Ovary (tissue), 9 donors: ENCODE data around the gene F12. TPM values are rescaled to one million over a fixed set of nuclear protein-coding genes. Genes with fewer than 3 reads are reported as not detected.

Experiments
- DNase-seq, 5 donors: peaks; one replicate each; pipeline ENCODE4 v3.0.0-alpha.2; 2019 to 2020
- H3K27ac ChIP-seq, 2 donors: fragments of 200-600 bp; one replicate each; pipeline versions ENCODE4 v1.5.1 to v1.8.0; 2019 to 2022
- H3K27me3 ChIP-seq: fragments of 200-600 bp; one replicate; pipeline ENCODE4 v1.8.0; 2022
- H3K36me3 ChIP-seq: fragments of 200-600 bp; sonication (generic); one replicate; pipeline ENCODE4 v1.5.1; 2019
- H3K4me1 ChIP-seq: one replicate; pipeline ENCODE4 v1.8.1; 2013; ENCODE audit warnings: mild to moderate bottlenecking, moderate library complexity; ENCODE audit not compliant: insufficient read depth
- H3K4me3 ChIP-seq: fragments of 200-600 bp; sonication (generic); one replicate; pipeline ENCODE4 v1.5.1; 2017
- H3K9me3 ChIP-seq, 2 donors: fragments of 200-600 bp in 1 of 2; sonication (generic) in 1 of 2; one replicate each; pipeline versions ENCODE4 v1.5.1 to v1.8.1; 2013 to 2019; ENCODE audit warnings: mild to moderate bottlenecking in 1 of 2, moderate library complexity in 1 of 2
- CTCF ChIP-seq, 3 donors: fragments of 450-650 bp in 2 of 3; fragments of 200-600 bp in 1 of 3; IDR thresholded peaks; one replicate each; pipeline versions ENCODE4 v1.5.1 to v1.8.0; 2016 to 2022; ENCODE audit warnings: antibody characterized with exemption in 3 of 3, mild to moderate bottlenecking in 1 of 3
- EP300 ChIP-seq: sonication (generic); formaldehyde crosslinking; IDR thresholded peaks from one replicate; pipeline ENCODE4 v1.6.1; 2017; ENCODE audit warnings: antibody characterized with exemption
- POLR2A ChIP-seq: fragments of 450-650 bp; IDR thresholded peaks from one replicate; pipeline ENCODE4 v1.6.1; 2017; ENCODE audit warnings: antibody characterized with exemption, mild to moderate bottlenecking, moderate library complexity
- WGBS, 3 donors: extraction: QIAGEN DNeasy Blood & Tissue Kit in 1 of 3; methylation state at CpG; one replicate each; pipeline versions ENCODE4 v1.1.5 to v1.1.7; 2013 to 2017; 5-methylcytosine and 5-hydroxymethylcytosine counted together
- intact Hi-C, 4 donors: fragments of 100-400 bp; cut with DNase I; formaldehyde crosslinking; loops; one replicate each; pipeline versions ENCODE4 v1.11.0 to v1.15.1; 2022 to 2023
- polyA plus RNA-seq, 2 donors: library from polyadenylated mRNA; stranded (reverse); fragments of 200-250 nt in 1 of 2; fragments of 350-450 nt in 1 of 2; fragmentation: Illumina TruSeq in 1 of 2; extraction: RNeasy Lipid Tissue Mini Kit (QIAGEN cat#74804) in 1 of 2; gene quantifications; one replicate each; pipeline ENCODE4 v1.2.3, GENCODE V29; 2013 to 2014
- total RNA-seq, 7 donors: library from RNA; depleted of rRNA in 2 of 7; stranded (reverse); fragments of >200 nt in 2 of 7; fragmentation: NEBNext Ultra II Directional in 3 of 7; extraction: Animal tissue kit (Norgen Biotek cat#: 25700) in 3 of 7; gene quantifications; one replicate each; pipeline versions ENCODE4 v1.1.0 to v1.2.4, GENCODE V29; 2016 to 2023
- donor health status: DM: no; HTN: no; CAD: no; lungs with moderate emphysema.
- donor health status: DM: no; HTN: no; CAD: no.
- donor health status: Bipolar disorder and iron deficiency.
- donor health status: DM: yes; HTN: yes; CAD: no.
- donor health status: DM: no; HTN: no; CAD: no.
- donor health status: DM: yes; HTN: yes; CAD: no.

Gene F12
- total and polyA plus RNA-seq, 9 donors = 0.28 to 1.7 TPM; not detected in 7

DNA sequence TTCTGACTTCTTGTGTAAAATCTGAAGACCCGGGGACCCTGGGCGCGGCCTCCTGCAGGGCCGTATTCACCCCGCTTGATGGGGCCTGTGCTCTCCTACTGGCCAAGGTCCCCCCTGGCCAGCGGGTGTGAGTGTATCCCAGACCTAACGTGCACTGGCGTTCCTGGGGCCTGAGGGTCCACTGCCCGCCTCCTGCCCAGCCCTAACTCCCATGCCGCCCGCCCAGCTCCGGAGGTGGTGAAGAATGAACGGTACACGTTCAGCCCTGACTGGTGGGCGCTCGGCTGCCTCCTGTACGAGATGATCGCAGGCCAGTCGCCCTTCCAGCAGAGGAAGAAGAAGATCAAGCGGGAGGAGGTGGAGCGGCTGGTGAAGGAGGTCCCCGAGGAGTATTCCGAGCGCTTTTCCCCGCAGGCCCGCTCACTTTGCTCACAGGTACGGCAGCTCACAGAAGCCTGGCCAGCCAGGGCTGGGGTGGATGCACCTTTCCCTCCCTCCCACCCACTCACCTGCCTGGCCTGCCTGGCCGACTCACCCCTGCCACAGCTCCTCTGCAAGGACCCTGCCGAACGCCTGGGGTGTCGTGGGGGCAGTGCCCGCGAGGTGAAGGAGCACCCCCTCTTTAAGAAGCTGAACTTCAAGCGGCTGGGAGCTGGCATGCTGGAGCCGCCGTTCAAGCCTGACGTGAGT is 26.6 kb upstream of the F12 start:
- no peaks in the 10 kb centered on the region for H3K9me3 ChIP-seq
- intact Hi-C loops = no loop called here
- H3K36me3 ChIP-seq = no peaks in the 10 kb centered on the region
- H3K4me3 ChIP-seq = no peak overlapping the region
- no peak overlapping the region for H3K27ac ChIP-seq
- peak in 1 of 5 donors; percentile 28 for DNase-seq
- TF ChIP-seq CTCF (IDR thresholded peaks at IDR 0.05) = no peak
- TF ChIP-seq POLR2A = no peak
- TF ChIP-seq EP300 = no peak
- no peaks in the 10 kb centered on the region for H3K4me1 ChIP-seq
- 93 to 94% (median 94%) methylated on average over 37 of the region's 37 CpGs for WGBS, 3 donors
- H3K27me3 ChIP-seq = no peaks in the 10 kb centered on the region

GRCh38 chr5:177434942-177435738 is 25.8 kb upstream of the F12 start:
- no peak for DNase-seq
- Histone ChIP-seq H3K4me3 (no peak overlapping the region), H3K9me3 (no peaks in the 10 kb centered on the region), H3K27me3 (no peaks in the 10 kb centered on the region), H3K27ac (no peak overlapping the region), H3K36me3 (no peaks in the 10 kb centered on the region), H3K4me1 (no peaks in the 10 kb centered on the region)
- TF ChIP-seq EP300 (no peak), POLR2A (no peak), CTCF (IDR thresholded peaks at IDR 0.05) (no peak)
- 74 to 82% (median 76%) methylated on average over 20 of the region's 20 CpGs for whole genome bisulfite sequencing, 3 donors
- intact Hi-C loops = no loop called here

GRCh38 chr5:177434437-177434836 is 25.1 kb upstream of the F12 start:
- no peaks in the 10 kb centered on the region for H3K36me3 ChIP-seq
- no peak for DNase-seq
- no peak overlapping the region for H3K27ac ChIP-seq
- no peaks in the 10 kb centered on the region for H3K27me3 ChIP-seq
- no peak overlapping the region for H3K4me3 ChIP-seq
- H3K9me3 ChIP-seq = no peaks in the 10 kb centered on the region
- H3K4me1 ChIP-seq = no peaks in the 10 kb centered on the region
- TF ChIP-seq CTCF (IDR thresholded peaks at IDR 0.05) (no peak), POLR2A (no peak), EP300 (no peak)
- intact Hi-C loops = no loop called here
- 83 to 91% (median 88%) methylated on average over 8 of the region's 8 CpGs for WGBS, 3 donors

- no peak for DNase-seq
- Histone ChIP-seq H3K4me1 (no peaks in the 10 kb centered on the region), H3K27ac (no peak overlapping the region), H3K27me3 (no peaks in the 10 kb centered on the region), H3K9me3 (no peaks in the 10 kb centered on the region), H3K4me3 (no peak overlapping the region), H3K36me3 (no peaks in the 10 kb centered on the region)
- intact Hi-C loops = no loop called here
- 88 to 92% (median 92%) methylated on average over 26 to 29 of the region's 29 CpGs for WGBS, 3 donors
- TF ChIP-seq POLR2A (no peak), CTCF (IDR thresholded peaks at IDR 0.05) (no peak), EP300 (no peak)
These were observed 24.4 kb upstream of the F12 start for GRCh38 chr5:177433658-177434217.
